MM.1S (cell line): ENCODE data around the gene CXCL12.

ENCODE experiments used
- DNase-seq: peaks from one replicate; pipeline ENCODE4 v3.0.0-alpha.2; 2015
- H2AFZ ChIP-seq: fragments of 300-600 bp; sonication (generic); 2 replicates; pipeline ENCODE4 v1.6.0; 2016; ENCODE audit warnings: antibody characterized with exemption, low read length
- H3F3A ChIP-seq: fragments of 300-600 bp; sonication (generic); 2 replicates; pipeline ENCODE4 v1.6.1; 2016; ENCODE audit warnings: mild to moderate bottlenecking, antibody characterized with exemption, low read length, moderate library complexity, mixed read lengths; ENCODE audit not compliant: insufficient read depth
- H3K27ac ChIP-seq: fragments of 300-600 bp; sonication (generic); 2 replicates; pipeline ENCODE4 v1.5.1; 2016; ENCODE audit warnings: mild to moderate bottlenecking, low read length
- H3K27me3 ChIP-seq: fragments of 300-600 bp; sonication (generic); replicated peaks from 2 replicates; pipeline ENCODE4 v1.6.0; 2016; ENCODE audit warnings: low read length; ENCODE audit not compliant: insufficient read depth
- H3K36me3 ChIP-seq: fragments of 300-600 bp; sonication (generic); replicated peaks from 2 replicates; pipeline ENCODE4 v1.6.1; 2016; ENCODE audit warnings: mild to moderate bottlenecking, low read length, mixed read lengths; ENCODE audit not compliant: insufficient read depth
- H3K4me1 ChIP-seq: fragments of 300-600 bp; sonication (generic); 2 replicates; pipeline ENCODE4 v1.6.1; 2016; ENCODE audit warnings: low read length, mixed read lengths
- H3K4me2 ChIP-seq: fragments of 300-600 bp; sonication (generic); 2 replicates; pipeline ENCODE4 v1.6.0; 2016; ENCODE audit warnings: low read depth, low read length
- H3K4me3 ChIP-seq: fragments of 300-600 bp; sonication (generic); 2 replicates; pipeline ENCODE4 v1.5.1; 2016; ENCODE audit warnings: low read length, mixed read lengths
- H3K79me2 ChIP-seq: fragments of 300-600 bp; sonication (generic); 2 replicates; pipeline ENCODE4 v1.6.1; 2016; ENCODE audit warnings: mixed run types, low read length, mixed read lengths
- H3K9ac ChIP-seq: fragments of 300-600 bp; sonication (generic); 2 replicates; pipeline ENCODE4 v1.6.1; 2016; ENCODE audit warnings: low read length, mixed read lengths
- H3K9me2 ChIP-seq: fragments of 300-600 bp; sonication (generic); replicated peaks from 2 replicates; pipeline ENCODE4 v1.6.1; 2016; ENCODE audit warnings: mild to moderate bottlenecking, low read length, mixed read lengths; ENCODE audit not compliant: insufficient read depth
- H3K9me3 ChIP-seq: fragments of 300-600 bp; sonication (generic); replicated peaks from 2 replicates; pipeline ENCODE4 v1.6.1; 2016; ENCODE audit warnings: mild to moderate bottlenecking, low read length, mixed read lengths; ENCODE audit not compliant: insufficient read depth
- H4K20me1 ChIP-seq: fragments of 300-600 bp; sonication (generic); 2 replicates; pipeline ENCODE4 v1.6.1; 2016; ENCODE audit warnings: mild to moderate bottlenecking, low read length, moderate library complexity, mixed read lengths; ENCODE audit not compliant: insufficient read depth
- EZH2 ChIP-seq: fragments of 300-600 bp; sonication (generic); optimal IDR thresholded peaks from 2 replicates; pipeline ENCODE3; 2017; ENCODE audit warnings: low read depth, mild to moderate bottlenecking, antibody characterized with exemption, low read length, mixed read lengths
- EZH2phosphoT487 ChIP-seq: fragments of 300-600 bp; sonication (generic); IDR thresholded peaks from 2 replicates; pipeline ENCODE4 v1.6.1; 2018; ENCODE audit warnings: antibody characterized with exemption, low read length
- TF ChIP-seq, protein P1 (sequence below): fragments of 300-600 bp; sonication (generic); IDR thresholded peaks from 2 replicates; pipeline ENCODE4 v1.5.1; 2016; ENCODE audit warnings: antibody characterized with exemption, low read length, mixed read lengths

The CXCL12 gene

DNA sequence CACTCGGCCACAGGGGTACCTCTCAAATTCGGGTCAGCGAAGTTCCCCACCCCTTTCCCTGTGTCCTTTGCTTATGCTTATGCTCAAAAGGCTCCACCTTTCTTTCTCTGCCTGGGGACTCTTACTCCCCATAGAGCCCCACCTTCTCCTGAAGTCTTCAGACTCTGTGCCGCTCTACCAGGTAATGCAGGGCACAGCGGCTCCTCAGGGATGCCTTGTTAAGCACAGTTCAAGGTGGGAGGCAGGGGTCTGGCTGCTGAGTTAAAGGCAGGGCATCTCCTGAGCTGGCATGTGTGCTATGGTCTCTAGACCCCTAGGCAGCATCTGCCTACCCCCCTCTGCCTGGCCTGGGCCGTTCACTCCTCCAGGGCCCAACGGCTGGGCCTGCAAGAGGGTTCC, 3.0 kb upstream of the CXCL12 start:
- peaks cover 8% of the 10 kb centered on the region for H3K27me3 ChIP-seq
- no peaks in the 10 kb centered on the region for H3K36me3 ChIP-seq
- H3K27ac ChIP-seq = no peak overlapping the region
- no peaks in the 10 kb centered on the region for H3K9me2 ChIP-seq
- H2AFZ ChIP-seq = no peak overlapping the region
- DNase-seq = no peak
- TF ChIP-seq EZH2phosphoT487 = no peak
- TF ChIP-seq, protein P1, sequence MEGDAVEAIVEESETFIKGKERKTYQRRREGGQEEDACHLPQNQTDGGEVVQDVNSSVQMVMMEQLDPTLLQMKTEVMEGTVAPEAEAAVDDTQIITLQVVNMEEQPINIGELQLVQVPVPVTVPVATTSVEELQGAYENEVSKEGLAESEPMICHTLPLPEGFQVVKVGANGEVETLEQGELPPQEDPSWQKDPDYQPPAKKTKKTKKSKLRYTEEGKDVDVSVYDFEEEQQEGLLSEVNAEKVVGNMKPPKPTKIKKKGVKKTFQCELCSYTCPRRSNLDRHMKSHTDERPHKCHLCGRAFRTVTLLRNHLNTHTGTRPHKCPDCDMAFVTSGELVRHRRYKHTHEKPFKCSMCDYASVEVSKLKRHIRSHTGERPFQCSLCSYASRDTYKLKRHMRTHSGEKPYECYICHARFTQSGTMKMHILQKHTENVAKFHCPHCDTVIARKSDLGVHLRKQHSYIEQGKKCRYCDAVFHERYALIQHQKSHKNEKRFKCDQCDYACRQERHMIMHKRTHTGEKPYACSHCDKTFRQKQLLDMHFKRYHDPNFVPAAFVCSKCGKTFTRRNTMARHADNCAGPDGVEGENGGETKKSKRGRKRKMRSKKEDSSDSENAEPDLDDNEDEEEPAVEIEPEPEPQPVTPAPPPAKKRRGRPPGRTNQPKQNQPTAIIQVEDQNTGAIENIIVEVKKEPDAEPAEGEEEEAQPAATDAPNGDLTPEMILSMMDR = no peak
- no peak for TF ChIP-seq EZH2
- no peak overlapping the region for H3K4me3 ChIP-seq
- no peak overlapping the region for H3K4me2 ChIP-seq
- H3K4me1 ChIP-seq = no peaks in the 10 kb centered on the region
- H3F3A ChIP-seq = no peaks in the 10 kb centered on the region
- H3K79me2 ChIP-seq = no peaks in the 10 kb centered on the region
- no peaks in the 10 kb centered on the region for H4K20me1 ChIP-seq
- H3K9me3 ChIP-seq = no peaks in the 10 kb centered on the region
- H3K9ac ChIP-seq = no peak overlapping the region

DNA sequence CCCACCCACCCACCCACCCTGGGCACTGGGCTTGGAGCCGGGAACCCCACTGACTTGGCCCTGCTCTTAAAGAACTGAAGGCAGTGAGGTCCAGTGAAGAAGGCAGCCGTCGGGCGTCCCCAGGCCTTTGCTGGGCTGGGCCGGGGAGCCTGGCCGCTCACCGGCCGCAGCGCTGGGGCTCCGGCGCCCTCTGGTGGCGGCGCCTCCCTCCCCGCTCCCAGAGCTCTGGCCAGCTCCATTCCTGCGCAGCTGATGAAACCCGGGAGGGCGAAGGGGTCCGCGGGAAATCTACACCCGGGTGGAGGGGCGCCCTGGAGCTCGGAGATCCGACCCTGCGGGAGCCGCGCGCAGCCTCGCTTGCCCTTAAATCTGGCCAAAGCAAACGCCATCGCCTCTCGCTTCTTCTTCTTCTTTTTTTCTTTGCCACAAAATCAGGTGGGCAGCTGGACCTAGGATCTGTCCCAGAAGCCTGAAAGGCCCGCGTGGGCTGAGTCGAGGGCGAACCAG, 1.7 kb upstream of the CXCL12 start:
- Histone ChIP-seq H3K9me2 (no peaks in the 10 kb centered on the region), H3F3A (no peaks in the 10 kb centered on the region), H4K20me1 (no peaks in the 10 kb centered on the region), H3K27me3 (peaks cover 8% of the 10 kb centered on the region), H3K9me3 (no peaks in the 10 kb centered on the region), H3K36me3 (no peaks in the 10 kb centered on the region), H2AFZ (no peak overlapping the region), H3K27ac (no peak overlapping the region), H3K4me2 (peak overlapping the region; percentile 53; the same call in 1 of the 2 replicates), H3K79me2 (no peaks in the 10 kb centered on the region), H3K9ac (no peak overlapping the region), H3K4me1 (no peaks in the 10 kb centered on the region), H3K4me3 (no peak overlapping the region; the same call in 1 of the 2 replicates)
- TF ChIP-seq, protein P1 = peak; percentile 76
- TF ChIP-seq EZH2 = no peak
- peak; percentile 57 for DNase-seq

DNA sequence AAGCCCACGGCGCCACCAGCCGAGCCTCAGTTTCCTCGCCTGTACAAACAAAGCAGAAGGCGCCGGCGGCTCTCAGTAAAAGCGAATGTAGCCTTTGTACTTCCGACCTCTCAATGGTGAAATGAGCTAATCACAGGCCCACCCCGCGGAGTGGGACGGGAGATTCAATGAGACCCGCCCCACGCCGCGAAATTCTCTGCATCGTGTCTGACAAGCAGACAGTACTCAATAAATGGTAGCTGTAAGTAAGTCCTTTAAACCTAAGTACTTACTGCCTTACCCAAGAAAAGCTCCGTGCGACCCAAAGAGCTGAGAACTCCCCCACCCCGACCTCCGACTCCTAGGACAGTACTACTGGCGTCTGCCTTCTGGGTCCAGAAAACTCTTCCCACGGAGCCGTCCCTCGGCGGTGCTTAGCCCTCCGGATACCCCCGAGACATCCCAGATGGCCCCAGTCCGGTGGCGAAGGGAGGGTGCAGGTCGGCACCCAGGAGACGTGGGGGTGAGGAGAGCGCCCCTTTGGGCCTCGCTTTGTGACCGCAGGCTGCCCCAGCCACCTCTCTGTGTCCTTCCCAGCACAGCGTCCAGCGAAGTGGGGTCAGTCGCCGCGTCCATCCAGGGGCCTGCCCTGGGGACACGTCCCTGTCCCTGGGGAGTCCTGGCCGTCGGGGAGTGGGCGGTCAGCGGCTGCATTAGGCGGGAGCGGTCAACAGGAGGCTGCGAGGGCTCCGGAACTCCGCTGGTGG, 972 bp upstream of the CXCL12 start:
- Histone ChIP-seq H3K27me3 (peaks cover 8% of the 10 kb centered on the region), H3K9me3 (no peaks in the 10 kb centered on the region), H3K4me1 (no peaks in the 10 kb centered on the region), H3K36me3 (no peaks in the 10 kb centered on the region), H3K4me2 (peak overlapping the region; percentile 79; the same call in 1 of the 2 replicates), H3F3A (no peaks in the 10 kb centered on the region), H4K20me1 (no peaks in the 10 kb centered on the region), H2AFZ (peak overlapping the region; percentile 51; the same call in 1 of the 2 replicates), H3K27ac (no peak overlapping the region), H3K79me2 (no peaks in the 10 kb centered on the region), H3K9me2 (no peaks in the 10 kb centered on the region), H3K9ac (no peak overlapping the region), H3K4me3 (peak overlapping the region; percentile 57; the same call in 1 of the 2 replicates)
- no peak for DNase-seq
- TF ChIP-seq EZH2 = no peak
- TF ChIP-seq EZH2phosphoT487 = no peak
- TF ChIP-seq, protein P1 = no peak
